ENCODE measurements around the gene GLRX3. TPM values are rescaled to one million over a fixed set of nuclear protein-coding genes. Genes with fewer than 3 reads are reported as not detected.

GLRX3 gene
- total and polyA plus RNA-seq, 2 experiments from 2014 or later = 141 to 201 TPM

DNA sequence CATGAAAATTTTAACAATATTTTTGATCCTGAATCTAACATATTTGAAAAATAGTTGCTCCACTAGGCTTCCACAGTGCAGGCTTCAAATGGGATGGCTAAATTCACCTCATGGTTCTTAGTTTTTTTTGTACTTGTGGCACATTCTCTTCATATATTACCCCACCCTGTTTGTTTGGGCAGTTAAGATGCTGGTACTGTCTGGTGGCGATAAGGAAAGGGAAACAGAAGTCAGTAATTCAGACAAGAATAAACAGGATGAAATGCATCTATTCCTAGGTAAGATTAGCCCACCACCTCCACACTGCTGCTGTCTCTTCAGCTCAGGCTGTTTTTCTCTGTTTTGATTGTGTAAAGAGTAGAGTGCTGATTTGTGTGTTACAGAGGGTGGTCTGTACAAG, 44.2 kb downstream of the GLRX3 start (continued):
- TF ChIP-seq, protein P1, sequence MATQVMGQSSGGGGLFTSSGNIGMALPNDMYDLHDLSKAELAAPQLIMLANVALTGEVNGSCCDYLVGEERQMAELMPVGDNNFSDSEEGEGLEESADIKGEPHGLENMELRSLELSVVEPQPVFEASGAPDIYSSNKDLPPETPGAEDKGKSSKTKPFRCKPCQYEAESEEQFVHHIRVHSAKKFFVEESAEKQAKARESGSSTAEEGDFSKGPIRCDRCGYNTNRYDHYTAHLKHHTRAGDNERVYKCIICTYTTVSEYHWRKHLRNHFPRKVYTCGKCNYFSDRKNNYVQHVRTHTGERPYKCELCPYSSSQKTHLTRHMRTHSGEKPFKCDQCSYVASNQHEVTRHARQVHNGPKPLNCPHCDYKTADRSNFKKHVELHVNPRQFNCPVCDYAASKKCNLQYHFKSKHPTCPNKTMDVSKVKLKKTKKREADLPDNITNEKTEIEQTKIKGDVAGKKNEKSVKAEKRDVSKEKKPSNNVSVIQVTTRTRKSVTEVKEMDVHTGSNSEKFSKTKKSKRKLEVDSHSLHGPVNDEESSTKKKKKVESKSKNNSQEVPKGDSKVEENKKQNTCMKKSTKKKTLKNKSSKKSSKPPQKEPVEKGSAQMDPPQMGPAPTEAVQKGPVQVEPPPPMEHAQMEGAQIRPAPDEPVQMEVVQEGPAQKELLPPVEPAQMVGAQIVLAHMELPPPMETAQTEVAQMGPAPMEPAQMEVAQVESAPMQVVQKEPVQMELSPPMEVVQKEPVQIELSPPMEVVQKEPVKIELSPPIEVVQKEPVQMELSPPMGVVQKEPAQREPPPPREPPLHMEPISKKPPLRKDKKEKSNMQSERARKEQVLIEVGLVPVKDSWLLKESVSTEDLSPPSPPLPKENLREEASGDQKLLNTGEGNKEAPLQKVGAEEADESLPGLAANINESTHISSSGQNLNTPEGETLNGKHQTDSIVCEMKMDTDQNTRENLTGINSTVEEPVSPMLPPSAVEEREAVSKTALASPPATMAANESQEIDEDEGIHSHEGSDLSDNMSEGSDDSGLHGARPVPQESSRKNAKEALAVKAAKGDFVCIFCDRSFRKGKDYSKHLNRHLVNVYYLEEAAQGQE (IDR thresholded peaks at IDR 0.05; ENCODE audit: unreplicated experiment) = no peak
- no peak for TF ChIP-seq ZNF331 (CRISPR knock-in tag; IDR thresholded peaks at IDR 0.05; ENCODE audit: low read depth)
- TF ChIP-seq JUNB (IDR thresholded peaks at IDR 0.05; ENCODE audit: unreplicated experiment) = no peak

DNA sequence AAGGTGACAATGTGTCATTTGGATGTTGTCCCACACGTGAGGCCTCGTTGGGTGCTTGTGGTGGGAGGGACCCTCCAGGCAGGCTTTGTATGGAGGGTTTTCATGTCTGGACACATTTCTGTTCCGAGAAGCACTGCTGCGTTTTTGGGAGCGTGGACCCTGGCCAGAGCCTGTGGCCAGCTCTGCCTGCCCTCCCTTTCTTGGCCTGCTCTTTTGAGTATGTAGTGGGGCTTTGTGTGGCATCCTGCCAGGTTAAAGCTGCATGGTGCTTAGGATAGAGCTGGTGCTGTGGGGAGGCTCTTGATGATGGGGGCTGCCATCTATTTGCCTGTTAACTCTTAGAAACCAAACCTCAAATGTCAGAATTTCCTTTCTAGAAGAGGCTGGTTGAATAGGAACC, 45.7 kb downstream of the GLRX3 start:
- no peak for ATAC-seq
- Mint-ChIP-seq H3K4me1 (no peaks in the 10 kb centered on the region; the same call in 2 of the 3 replicates), H3K36me3 (ENCODE audit: low read depth) (peaks cover 60% of the 10 kb centered on the region), H3K27ac (no peak overlapping the region), H3K27me3 (ENCODE audit: insufficient read depth, low read depth, poor library complexity) (peaks cover 2% of the 10 kb centered on the region), H3K9me3 (no peaks in the 10 kb centered on the region), H3K4me3 (no peak overlapping the region)
- no peak overlapping the region for H3K4me2 ChIP-seq
- no peak overlapping the region for H3K27ac ChIP-seq (ENCODE audit: low read depth)
- H2AFZ ChIP-seq = no peak overlapping the region
- peaks cover 35% of the 10 kb centered on the region for H3K36me3 ChIP-seq (ENCODE audit: insufficient read depth)
- H3K27me3 ChIP-seq (ENCODE audit: insufficient read depth) = no peaks in the 10 kb centered on the region
- H3K9me2 ChIP-seq (ENCODE audit: insufficient read depth) = no peaks in the 10 kb centered on the region
- H3F3A ChIP-seq (replicated peaks; ENCODE audit: low read depth) = no peaks in the 10 kb centered on the region
- DNase-seq (ENCODE audit: low spot score) = no peak
- no peaks in the 10 kb centered on the region for H3K79me2 ChIP-seq (replicated peaks; ENCODE audit: insufficient read depth)
- TF ChIP-seq EZH2 (IDR thresholded peaks at IDR 0.05; ENCODE audit: low read depth, unreplicated experiment) (no peak), STAT1 (IDR thresholded peaks at IDR 0.05; ENCODE audit: unreplicated experiment) (no peak), ZNF114 (CRISPR knock-in tag; IDR thresholded peaks at IDR 0.05) (no peak)
- H4K20me1 ChIP-seq (replicated peaks; ENCODE audit: insufficient read depth) = peaks cover 6% of the 10 kb centered on the region
- H3K4me1 ChIP-seq (ENCODE audit: insufficient read depth) = no peaks in the 10 kb centered on the region
- no peak overlapping the region for H3K4me3 ChIP-seq

DNA sequence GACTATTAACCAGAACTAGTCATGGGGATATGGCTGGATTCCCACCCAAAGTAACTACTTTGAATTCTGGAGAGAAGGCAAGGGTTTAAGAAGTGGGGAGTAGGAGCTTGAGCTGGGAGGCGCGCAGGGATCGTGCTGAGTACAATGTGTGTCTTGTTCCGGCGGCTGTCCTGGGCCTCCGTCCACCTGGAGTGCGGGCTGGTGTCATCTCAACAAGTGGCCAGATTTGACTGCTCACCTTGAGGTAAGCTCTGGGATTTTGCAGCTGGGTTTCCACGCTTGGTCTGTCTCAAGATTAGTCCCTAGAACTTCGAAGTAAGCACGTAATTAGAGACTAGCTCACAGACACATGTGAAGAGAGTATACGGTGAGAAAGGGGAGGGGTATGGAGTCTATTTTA, 49.4 kb downstream of the GLRX3 start:
- Mint-ChIP-seq H3K36me3 (ENCODE audit: low read depth) (peaks cover 57% of the 10 kb centered on the region), H3K27ac (no peak overlapping the region), H3K9me3 (no peaks in the 10 kb centered on the region; the same call in 2 of the 3 replicates), H3K27me3 (ENCODE audit: insufficient read depth, low read depth, poor library complexity) (peaks cover 9% of the 10 kb centered on the region), H3K4me1 (no peaks in the 10 kb centered on the region), H3K4me3 (no peak overlapping the region)
- H2AFZ ChIP-seq = no peak overlapping the region
- H3K4me3 ChIP-seq = no peak overlapping the region
- H3K9me2 ChIP-seq (ENCODE audit: insufficient read depth) = no peaks in the 10 kb centered on the region
- no peaks in the 10 kb centered on the region for H3K27me3 ChIP-seq (ENCODE audit: insufficient read depth)
- no peak overlapping the region for H3K27ac ChIP-seq (ENCODE audit: low read depth)
- no peak for ATAC-seq
- H3F3A ChIP-seq (replicated peaks; ENCODE audit: low read depth) = no peaks in the 10 kb centered on the region
- no peak overlapping the region for H3K4me2 ChIP-seq
- H4K20me1 ChIP-seq (replicated peaks; ENCODE audit: insufficient read depth) = peaks cover 2% of the 10 kb centered on the region
- H3K4me1 ChIP-seq (ENCODE audit: insufficient read depth) = no peaks in the 10 kb centered on the region
- peaks cover 29% of the 10 kb centered on the region for H3K36me3 ChIP-seq (ENCODE audit: insufficient read depth)
- H3K79me2 ChIP-seq (replicated peaks; ENCODE audit: insufficient read depth) = no peaks in the 10 kb centered on the region
- DNase-seq (ENCODE audit: low spot score) = no peak
- no peak for TF ChIP-seq POLR2AphosphoS5 (IDR thresholded peaks at IDR 0.05; ENCODE audit: low read depth)
- no peak for TF ChIP-seq EZH2phosphoT487 (IDR thresholded peaks at IDR 0.05; ENCODE audit: unreplicated experiment)
- TF ChIP-seq ZNF114 (CRISPR knock-in tag; IDR thresholded peaks at IDR 0.05) = no peak
- TF ChIP-seq, protein P2, sequence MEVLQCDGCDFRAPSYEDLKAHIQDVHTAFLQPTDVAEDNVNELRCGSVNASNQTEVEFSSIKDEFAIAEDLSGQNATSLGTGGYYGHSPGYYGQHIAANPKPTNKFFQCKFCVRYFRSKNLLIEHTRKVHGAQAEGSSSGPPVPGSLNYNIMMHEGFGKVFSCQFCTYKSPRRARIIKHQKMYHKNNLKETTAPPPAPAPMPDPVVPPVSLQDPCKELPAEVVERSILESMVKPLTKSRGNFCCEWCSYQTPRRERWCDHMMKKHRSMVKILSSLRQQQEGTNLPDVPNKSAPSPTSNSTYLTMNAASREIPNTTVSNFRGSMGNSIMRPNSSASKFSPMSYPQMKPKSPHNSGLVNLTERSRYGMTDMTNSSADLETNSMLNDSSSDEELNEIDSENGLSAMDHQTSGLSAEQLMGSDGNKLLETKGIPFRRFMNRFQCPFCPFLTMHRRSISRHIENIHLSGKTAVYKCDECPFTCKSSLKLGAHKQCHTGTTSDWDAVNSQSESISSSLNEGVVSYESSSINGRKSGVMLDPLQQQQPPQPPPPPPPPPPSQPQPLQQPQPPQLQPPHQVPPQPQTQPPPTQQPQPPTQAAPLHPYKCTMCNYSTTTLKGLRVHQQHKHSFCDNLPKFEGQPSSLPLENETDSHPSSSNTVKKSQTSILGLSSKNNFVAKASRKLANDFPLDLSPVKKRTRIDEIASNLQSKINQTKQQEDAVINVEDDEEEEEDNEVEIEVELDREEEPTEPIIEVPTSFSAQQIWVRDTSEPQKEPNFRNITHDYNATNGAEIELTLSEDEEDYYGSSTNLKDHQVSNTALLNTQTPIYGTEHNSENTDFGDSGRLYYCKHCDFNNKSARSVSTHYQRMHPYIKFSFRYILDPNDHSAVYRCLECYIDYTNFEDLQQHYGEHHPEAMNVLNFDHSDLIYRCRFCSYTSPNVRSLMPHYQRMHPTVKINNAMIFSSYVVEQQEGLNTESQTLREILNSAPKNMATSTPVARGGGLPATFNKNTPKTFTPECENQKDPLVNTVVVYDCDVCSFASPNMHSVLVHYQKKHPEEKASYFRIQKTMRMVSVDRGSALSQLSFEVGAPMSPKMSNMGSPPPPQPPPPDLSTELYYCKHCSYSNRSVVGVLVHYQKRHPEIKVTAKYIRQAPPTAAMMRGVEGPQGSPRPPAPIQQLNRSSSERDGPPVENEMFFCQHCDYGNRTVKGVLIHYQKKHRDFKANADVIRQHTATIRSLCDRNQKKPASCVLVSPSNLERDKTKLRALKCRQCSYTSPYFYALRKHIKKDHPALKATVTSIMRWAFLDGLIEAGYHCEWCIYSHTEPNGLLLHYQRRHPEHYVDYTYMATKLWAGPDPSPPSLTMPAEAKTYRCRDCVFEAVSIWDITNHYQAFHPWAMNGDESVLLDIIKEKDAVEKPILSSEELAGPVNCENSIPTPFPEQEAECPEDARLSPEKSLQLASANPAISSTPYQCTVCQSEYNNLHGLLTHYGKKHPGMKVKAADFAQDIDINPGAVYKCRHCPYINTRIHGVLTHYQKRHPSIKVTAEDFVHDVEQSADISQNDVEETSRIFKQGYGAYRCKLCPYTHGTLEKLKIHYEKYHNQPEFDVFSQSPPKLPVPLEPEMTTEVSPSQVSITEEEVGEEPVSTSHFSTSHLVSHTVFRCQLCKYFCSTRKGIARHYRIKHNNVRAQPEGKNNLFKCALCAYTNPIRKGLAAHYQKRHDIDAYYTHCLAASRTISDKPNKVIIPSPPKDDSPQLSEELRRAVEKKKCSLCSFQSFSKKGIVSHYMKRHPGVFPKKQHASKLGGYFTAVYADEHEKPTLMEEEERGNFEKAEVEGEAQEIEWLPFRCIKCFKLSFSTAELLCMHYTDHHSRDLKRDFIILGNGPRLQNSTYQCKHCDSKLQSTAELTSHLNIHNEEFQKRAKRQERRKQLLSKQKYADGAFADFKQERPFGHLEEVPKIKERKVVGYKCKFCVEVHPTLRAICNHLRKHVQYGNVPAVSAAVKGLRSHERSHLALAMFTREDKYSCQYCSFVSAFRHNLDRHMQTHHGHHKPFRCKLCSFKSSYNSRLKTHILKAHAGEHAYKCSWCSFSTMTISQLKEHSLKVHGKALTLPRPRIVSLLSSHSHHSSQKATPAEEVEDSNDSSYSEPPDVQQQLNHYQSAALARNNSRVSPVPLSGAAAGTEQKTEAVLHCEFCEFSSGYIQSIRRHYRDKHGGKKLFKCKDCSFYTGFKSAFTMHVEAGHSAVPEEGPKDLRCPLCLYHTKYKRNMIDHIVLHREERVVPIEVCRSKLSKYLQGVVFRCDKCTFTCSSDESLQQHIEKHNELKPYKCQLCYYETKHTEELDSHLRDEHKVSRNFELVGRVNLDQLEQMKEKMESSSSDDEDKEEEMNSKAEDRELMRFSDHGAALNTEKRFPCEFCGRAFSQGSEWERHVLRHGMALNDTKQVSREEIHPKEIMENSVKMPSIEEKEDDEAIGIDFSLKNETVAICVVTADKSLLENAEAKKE (CRISPR knock-in tag; IDR thresholded peaks at IDR 0.05) = no peak
- TF ChIP-seq CREB1 (CRISPR knock-in tag; IDR thresholded peaks at IDR 0.05; ENCODE audit: low read depth) = no peak
- TF ChIP-seq STAT1 (IDR thresholded peaks at IDR 0.05; ENCODE audit: unreplicated experiment) = no peak
- TF ChIP-seq NANOG (IDR thresholded peaks at IDR 0.05; ENCODE audit: borderline replicate concordance) = no peak
- no peak for TF ChIP-seq EZH2 (IDR thresholded peaks at IDR 0.05; ENCODE audit: low read depth, unreplicated experiment)
